Breast epithelium (tissue), 3 donors: ENCODE measurements around the gene CAGE1.

Experiments used
- POLR2A ChIP-seq: fragments of 450-650 bp; IDR thresholded peaks from one replicate; pipeline ENCODE4 v1.6.1; 2016; ENCODE audit warnings: antibody characterized with exemption, mild to moderate bottlenecking, moderate library complexity
- TF ChIP-seq, protein P1 (sequence below), 3 donors: fragments of 450-650 bp; IDR thresholded peaks; one replicate each; pipeline ENCODE4 v1.5.1; 2016 to 2017; ENCODE audit warnings: antibody characterized with exemption in 3 of 3, mild to moderate bottlenecking in 3 of 3, moderate library complexity in 3 of 3

DNA sequence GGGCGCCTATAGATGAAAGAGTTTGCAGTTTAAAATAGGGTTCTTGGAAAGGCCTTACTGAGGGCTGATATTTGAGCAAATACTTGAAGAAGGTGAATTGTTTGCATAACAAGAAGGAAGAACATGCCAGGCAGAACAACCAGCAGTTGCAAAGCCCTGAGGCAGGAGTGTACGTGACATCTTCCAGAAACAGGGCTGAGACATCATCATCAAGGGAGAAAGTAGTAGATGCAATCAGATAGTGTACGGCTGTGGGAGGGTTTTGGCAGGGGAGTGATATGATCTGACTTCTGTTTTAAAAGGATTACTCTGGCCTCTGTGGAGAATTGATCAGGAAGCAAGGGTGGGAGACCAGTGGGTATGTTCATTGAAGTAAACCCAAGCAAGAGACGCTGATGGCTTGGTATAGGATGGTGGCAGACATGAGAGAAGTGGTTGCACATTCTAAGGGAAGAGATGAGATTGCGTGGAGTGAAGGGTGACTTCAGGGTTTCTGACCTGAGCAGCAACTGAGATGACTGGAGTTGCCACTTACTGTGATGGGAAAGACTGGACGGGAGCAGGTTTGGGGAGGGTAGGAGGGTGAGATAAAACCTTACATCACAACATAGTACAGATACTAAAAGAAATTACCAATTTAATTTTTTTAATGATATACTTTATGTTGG, 28.8 kb upstream of the CAGE1 start:
- TF ChIP-seq, protein P1, sequence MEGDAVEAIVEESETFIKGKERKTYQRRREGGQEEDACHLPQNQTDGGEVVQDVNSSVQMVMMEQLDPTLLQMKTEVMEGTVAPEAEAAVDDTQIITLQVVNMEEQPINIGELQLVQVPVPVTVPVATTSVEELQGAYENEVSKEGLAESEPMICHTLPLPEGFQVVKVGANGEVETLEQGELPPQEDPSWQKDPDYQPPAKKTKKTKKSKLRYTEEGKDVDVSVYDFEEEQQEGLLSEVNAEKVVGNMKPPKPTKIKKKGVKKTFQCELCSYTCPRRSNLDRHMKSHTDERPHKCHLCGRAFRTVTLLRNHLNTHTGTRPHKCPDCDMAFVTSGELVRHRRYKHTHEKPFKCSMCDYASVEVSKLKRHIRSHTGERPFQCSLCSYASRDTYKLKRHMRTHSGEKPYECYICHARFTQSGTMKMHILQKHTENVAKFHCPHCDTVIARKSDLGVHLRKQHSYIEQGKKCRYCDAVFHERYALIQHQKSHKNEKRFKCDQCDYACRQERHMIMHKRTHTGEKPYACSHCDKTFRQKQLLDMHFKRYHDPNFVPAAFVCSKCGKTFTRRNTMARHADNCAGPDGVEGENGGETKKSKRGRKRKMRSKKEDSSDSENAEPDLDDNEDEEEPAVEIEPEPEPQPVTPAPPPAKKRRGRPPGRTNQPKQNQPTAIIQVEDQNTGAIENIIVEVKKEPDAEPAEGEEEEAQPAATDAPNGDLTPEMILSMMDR (IDR thresholded peaks at IDR 0.05): no peak
- no peak for TF ChIP-seq POLR2A
